GM20000 (cell line): Measurements from ENCODE around the gene ATP5PF.

Experiments
- DNase-seq: peaks from one replicate; pipeline ENCODE4 v3.0.0; 2012; ENCODE audit warnings: low spot score
- CTCF ChIP-seq: IDR thresholded peaks from 2 replicates; pipeline ENCODE4 v1.5.1; 2012; ENCODE audit warnings: mild to moderate bottlenecking, control low read depth; ENCODE audit errors: extremely low read depth, missing control alignments

The ATP5PF gene

GRCh38 chr21:25737421-25737820 lies 2.7 kb upstream of the ATP5PF start:
- TF ChIP-seq CTCF: no peak
- no peak for DNase-seq

GRCh38 chr21:25735646-25736597 lies 1.2 kb upstream of the ATP5PF start:
- DNase-seq: peak; percentile 78
- TF ChIP-seq CTCF: no peak

- no peak for DNase-seq
Observed at GRCh38 chr21:25734654-25734903, 125 bp downstream of the ATP5PF start.

GRCh38 chr21:25733859-25734653 lies 648 bp downstream of the ATP5PF start:
- no peak for TF ChIP-seq CTCF
- peak; percentile 20 for DNase-seq

More at GRCh38 chr21:25734654-25734903, 125 bp downstream of the ATP5PF start:
- no peak for TF ChIP-seq CTCF

GRCh38 chr21:25732091-25732760 lies 2.5 kb downstream of the ATP5PF start:
- no peak for TF ChIP-seq CTCF
- no peak for DNase-seq

GRCh38 chr21:25722631-25723030 lies 12.1 kb downstream of the ATP5PF start:
- DNase-seq: no peak
- no peak for TF ChIP-seq CTCF

- no peak for TF ChIP-seq CTCF
Observed at GRCh38 chr21:25721987-25722386, 12.7 kb downstream of the ATP5PF start.

More at GRCh38 chr21:25721987-25722386, 12.7 kb downstream of the ATP5PF start:
- DNase-seq: no peak
